Neutrophil (primary cell): ENCODE measurements around the gene GTSE1.

Experiments used
- H3K27ac ChIP-seq: fragments of 200-600 bp; sonication (generic); 2 replicates; pipeline ENCODE4 v1.5.1; 2016; ENCODE audit warnings: mild to moderate bottlenecking, moderate library complexity
- H3K27me3 ChIP-seq: fragments of 200-600 bp; sonication (generic); 2 replicates; pipeline ENCODE4 v1.6.0; 2016; ENCODE audit warnings: mild to moderate bottlenecking
- H3K36me3 ChIP-seq: fragments of 200-600 bp; sonication (generic); 2 replicates; pipeline ENCODE4 v1.5.1; 2017
- H3K4me1 ChIP-seq, 2 experiments: fragments of 200-600 bp in 1 of 2; sonication (generic) in 1 of 2; 1 replicate in 1 of 2; 2 replicates in 1 of 2; pipeline versions ENCODE4 v1.5.1 to v1.6.1; 2013 to 2016; ENCODE audit warnings: low read depth in 1 of 2, low read length in 1 of 2, mild to moderate bottlenecking in 1 of 2, moderate library complexity in 1 of 2; ENCODE audit not compliant: control insufficient read depth in 1 of 2, insufficient read depth in 1 of 2
- H3K4me3 ChIP-seq, 2 experiments: fragments of 200-600 bp in 1 of 2; sonication (generic) in 1 of 2; 1 replicate in 1 of 2; 2 replicates in 1 of 2; pipeline ENCODE4 v1.5.1; 2013 to 2016; ENCODE audit warnings: low read depth in 1 of 2, low read length in 1 of 2, mild to moderate bottlenecking in 1 of 2, moderate library complexity in 1 of 2
- H3K9me3 ChIP-seq: fragments of 200-600 bp; sonication (generic); 2 replicates; pipeline ENCODE4 v1.5.1; 2016
- CTCF ChIP-seq: fragments of 200-600 bp; sonication (generic); IDR thresholded peaks from 2 replicates; pipeline ENCODE4 v1.5.1; 2016; ENCODE audit warnings: antibody characterized with exemption

GTSE1 gene

GRCh38 chr22:46329616-46330015 lies 32.9 kb downstream of the GTSE1 start:
- Histone ChIP-seq H3K27ac (no peak overlapping the region), H3K4me1 (no peaks in the 10 kb centered on the region), H3K4me3 (no peak overlapping the region), H3K27me3 (no peaks in the 10 kb centered on the region), H3K36me3 (peaks cover 77% of the 10 kb centered on the region), H3K9me3 (no peaks in the 10 kb centered on the region)
- TF ChIP-seq CTCF = no peak

GRCh38 chr22:46330426-46330825 lies 33.8 kb downstream of the GTSE1 start:
- no peak overlapping the region for H3K4me3 ChIP-seq
- H3K27me3 ChIP-seq = no peaks in the 10 kb centered on the region
- H3K4me1 ChIP-seq = peaks cover 3 to 5% of the 10 kb centered on the region in 2 experiments
- no peak for TF ChIP-seq CTCF
- peaks cover 69% of the 10 kb centered on the region for H3K36me3 ChIP-seq
- H3K27ac ChIP-seq = no peak overlapping the region
- H3K9me3 ChIP-seq = no peaks in the 10 kb centered on the region

- H3K4me3 ChIP-seq = no peak overlapping the region
- H3K27me3 ChIP-seq = no peaks in the 10 kb centered on the region
- no peak overlapping the region for H3K27ac ChIP-seq
- H3K9me3 ChIP-seq = no peaks in the 10 kb centered on the region
- no peak for TF ChIP-seq CTCF
- H3K36me3 ChIP-seq = peaks cover 59% of the 10 kb centered on the region
- H3K4me1 ChIP-seq = peaks cover 9 to 11% of the 10 kb centered on the region in 2 experiments
Observed at GRCh38 chr22:46331496-46331895, 34.8 kb downstream of the GTSE1 start.

GRCh38 chr22:46335201-46336118 lies 38.8 kb downstream of the GTSE1 start, which contains the start of gene TRMU:
TRMU (plus strand) TSS chr22:46335714; CDS start chr22:46335765, 51 bp downstream.
- H3K4me3 ChIP-seq = peak within 1 kb of the TSS; percentile 88 to 93

More at GRCh38 chr22:46335201-46336118, 38.8 kb downstream of the GTSE1 start, which contains the start of gene TRMU:
- Histone ChIP-seq H3K9me3 (no peaks in the 10 kb centered on the region), H3K4me1 (peaks cover 12 to 16% of the 10 kb centered on the region in 2 experiments), H3K36me3 (peaks cover 46% of the 10 kb centered on the region), H3K27ac (peak within 1 kb of the TSS; percentile 79), H3K27me3 (no peaks in the 10 kb centered on the region)
- peak; percentile 31 for TF ChIP-seq CTCF
